K562 (cell line): ENCODE data around the gene RREB1. TPM values are rescaled to one million over a fixed set of nuclear protein-coding genes. Genes with fewer than 3 reads are reported as not detected.

Experiments
- ASH1L ChIP-seq: fragments of 450-650 bp; IDR thresholded peaks from 2 replicates; pipeline ENCODE4 v1.6.1; 2018; ENCODE audit warnings: borderline replicate concordance, mild to moderate bottlenecking, low read depth; ENCODE audit not compliant: partially characterized antibody
- ATF1 ChIP-seq, 2 experiments: fragments of 450-650 bp in 1 of 2; IDR thresholded peaks; 2 replicates each; pipeline ENCODE4 v1.6.1; 2016; ENCODE audit warnings: missing compliant biosample characterization in 1 of 2, missing genetic modification characterization in 1 of 2
- CBX5 ChIP-seq: IDR thresholded peaks from 2 replicates; pipeline ENCODE4 v1.6.1; 2014; ENCODE audit warnings: low read depth, borderline replicate concordance
- FOXJ2 ChIP-seq: fragments of 200-800 bp; sonication (Bioruptor generic); IDR thresholded peaks from 2 replicates; pipeline ENCODE4 v1.6.1; 2016; ENCODE audit warnings: missing genetic modification characterization, missing compliant biosample characterization
- HBP1 ChIP-seq: fragments of 450-650 bp; formaldehyde crosslinking; IDR thresholded peaks from 2 replicates; pipeline ENCODE4 v1.4.0; 2022; ENCODE audit warnings: missing genetic modification characterization
- HDGF ChIP-seq: fragments of 450-650 bp; IDR thresholded peaks from 2 replicates; pipeline ENCODE4 v1.6.1; 2016
- HMBOX1 ChIP-seq: sonication (generic); IDR thresholded peaks from 2 replicates; pipeline ENCODE4 v1.6.1; 2016
- KAT2B ChIP-seq: IDR thresholded peaks from one replicate; pipeline ENCODE4 v1.6.1; 2012; ENCODE audit warnings: low read depth, mild to moderate bottlenecking, control low read depth, inconsistent platforms, low read length, moderate library complexity
- L3MBTL2 ChIP-seq: fragments of 450-650 bp; IDR thresholded peaks from 2 replicates; pipeline ENCODE4 v1.6.1; 2016; ENCODE audit warnings: mild to moderate bottlenecking, moderate library complexity
- LARP7 ChIP-seq: fragments of 450-650 bp; IDR thresholded peaks from 2 replicates; pipeline ENCODE4 v1.6.1; 2016
- PCBP1 ChIP-seq: fragments of 200-400 bp; formaldehyde crosslinking; IDR thresholded peaks from 2 replicates; pipeline ENCODE4 v1.6.1; 2018; ENCODE audit warnings: mild to moderate bottlenecking, low read depth, low read length; ENCODE audit not compliant: poor library complexity, severe bottlenecking
- POLR2A ChIP-seq: fragments of 450-650 bp; conservative IDR thresholded peaks from 2 replicates; pipeline ENCODE4 v1.6.1; 2016
- POLR2B ChIP-seq: fragments of 450-650 bp; IDR thresholded peaks from 2 replicates; pipeline ENCODE4 v1.6.1; 2018; ENCODE audit warnings: low read depth; ENCODE audit not compliant: partially characterized antibody
- POLR3A ChIP-seq: IDR thresholded peaks from 2 replicates; pipeline ENCODE4 v1.6.1; 2011; ENCODE audit warnings: borderline replicate concordance, mild to moderate bottlenecking, moderate library complexity; ENCODE audit not compliant: insufficient read length, insufficient read depth; ENCODE audit errors: extremely low read depth
- PRMT5 ChIP-seq: sonication (generic); formaldehyde crosslinking; IDR thresholded peaks from 2 replicates; pipeline ENCODE4 v1.5.0; 2020; ENCODE audit warnings: missing genetic modification reagents
- SMARCA4 ChIP-seq: fragments of 450-650 bp; IDR thresholded peaks from 2 replicates; pipeline ENCODE4 v1.6.1; 2016
- SPI1 ChIP-seq: IDR thresholded peaks from 2 replicates; pipeline ENCODE4 v1.6.1; 2011; ENCODE audit warnings: low read depth, low read length, control low read depth, borderline replicate concordance
- SREBF1 ChIP-seq: fragments of 150-350 bp; IDR thresholded peaks from 2 replicates; pipeline ENCODE4 v1.6.1; 2014; ENCODE audit warnings: antibody characterized with exemption, low read depth, low read length, borderline replicate concordance
- TAF7 ChIP-seq: fragments of 450-650 bp; IDR thresholded peaks from 2 replicates; pipeline ENCODE4 v1.6.1; 2016; ENCODE audit warnings: missing genetic modification characterization, missing compliant biosample characterization
- TCF7 ChIP-seq: sonication (generic); IDR thresholded peaks from 2 replicates; pipeline ENCODE4 v1.6.1; 2016; ENCODE audit warnings: antibody characterized with exemption, borderline replicate concordance
- TEAD4 ChIP-seq, 2 experiments: sonication (generic) in 1 of 2; formaldehyde crosslinking in 1 of 2; IDR thresholded peaks; 2 replicates each; pipeline versions ENCODE4 v1.6.1 to v1.8.0; 2012 to 2022; ENCODE audit warnings: borderline replicate concordance in 1 of 2, inconsistent platforms in 1 of 2, low read length in 1 of 2, mild to moderate bottlenecking in 1 of 2, missing genetic modification reagents in 1 of 2
- VEZF1 ChIP-seq: fragments of 200-800 bp; sonication (Bioruptor generic); IDR thresholded peaks from 2 replicates; pipeline ENCODE4 v1.6.1; 2017; ENCODE audit warnings: missing genetic modification characterization, missing compliant biosample characterization
- XRCC5 ChIP-seq: fragments of 200-400 bp; formaldehyde crosslinking; IDR thresholded peaks from 2 replicates; pipeline ENCODE4 v1.6.1; 2017; ENCODE audit warnings: low read depth, mild to moderate bottlenecking, low read length
- ZNF146 ChIP-seq: IDR thresholded peaks from one replicate; pipeline ENCODE4 v1.6.1; 2018; ENCODE audit warnings: missing compliant biosample characterization; ENCODE audit not compliant: unreplicated experiment
- ZNF445 ChIP-seq: fragments of 250-450 bp; sonication (Bioruptor Pico); IDR thresholded peaks from 2 replicates; pipeline ENCODE4 v1.4.0; 2020; ENCODE audit warnings: low read depth, mild to moderate bottlenecking, moderate library complexity
- polyA plus RNA-seq, 8 experiments: library from polyadenylated mRNA; depleted of rRNA in 4 of 8; stranded (reverse) in 5 of 8; unstranded in 3 of 8; fragments of >200 nt; fragmentation: Nextera tagmentation in 2 of 8; fragmentation: Illumina TruSeq in 1 of 8; extraction: Ambion mirVana in 2 of 8; extraction: Trizol in 1 of 8; gene quantifications; 2 replicates each; pipeline versions ENCODE4 v1.2.1 to v1.2.3, GENCODE V29; 2011 to 2014; ENCODE audit warnings: inconsistent platforms in 1 of 8, missing spikeins in 1 of 8
- total RNA-seq, 7 experiments: library from RNA; depleted of rRNA in 6 of 7; stranded (reverse); fragments of >200 nt in 6 of 7; fragmentation: Illumina TruSeq in 2 of 7; extraction: Trizol in 2 of 7; gene quantifications; 2 replicates each; pipeline versions ENCODE4 v1.2.1 to v1.2.3, GENCODE V29; 2011 to 2021; ENCODE audit warnings: low replicate concordance in 1 of 7

Gene RREB1
- total and polyA plus RNA-seq, 9 of the 15 experiments (the other 6 are each of a cell fraction or from before 2014, with no cell fraction given), result 3.3 to 64.2 (median 19.3) TPM

- TF ChIP-seq SMARCA4, result peak; percentile 90
- no peak for TF ChIP-seq SREBF1
- TF ChIP-seq ASH1L, result peak; percentile 45
- peak; percentile 41 for TF ChIP-seq VEZF1
- no peak for TF ChIP-seq FOXJ2 (tag)
- no peak for TF ChIP-seq ATF1 (CRISPR knock-in tag; IDR thresholded peaks at IDR 0.05)
- peak; percentile 55 for TF ChIP-seq ATF1 (tag; IDR thresholded peaks at IDR 0.05)
- peak; percentile 91 for TF ChIP-seq HMBOX1
- TF ChIP-seq TEAD4 (IDR thresholded peaks at IDR 0.05; ENCODE audit: low read length), result peak; percentile 82
- no peak for TF ChIP-seq TEAD4 (CRISPR knock-in tag; IDR thresholded peaks at IDR 0.05; ENCODE audit: borderline replicate concordance)
- TF ChIP-seq LARP7, result no peak
- TF ChIP-seq L3MBTL2, result peak; percentile 61
- TF ChIP-seq HBP1 (CRISPR knock-in tag), result no peak
- no peak for TF ChIP-seq POLR3A
- peak; percentile 70 for TF ChIP-seq POLR2B
- 0 out of 2 replicates have a peak, but pooled peaks have one; percentile 61 for TF ChIP-seq CBX5
- no peak for TF ChIP-seq XRCC5
- TF ChIP-seq PRMT5 (CRISPR knock-in tag), result no peak
- TF ChIP-seq ZNF146 (CRISPR knock-in tag), result no peak
- TF ChIP-seq PCBP1, result no peak
- peak; percentile 77 for TF ChIP-seq SPI1
- no peak; the same call in 1 of the 2 replicates for TF ChIP-seq HDGF
- peak; percentile 64 for TF ChIP-seq POLR2A
- peak; percentile 12; the same call in 1 of the 2 replicates for TF ChIP-seq TAF7 (tag)
- TF ChIP-seq ZNF445 (CRISPR knock-in tag), result 0 out of 2 replicates have a peak, but pooled peaks have one; percentile 55
- no peak for TF ChIP-seq TCF7
- TF ChIP-seq KAT2B, result no peak
These were observed 49.4 kb upstream of the RREB1 start (continued) for GRCh38 chr6:7058250-7058923.
